AG04449 (cell line): ENCODE results near the gene IGF1R.

ENCODE experiments used
- CTCF ChIA-PET: fragments of 350-600 bp; formaldehyde crosslinking; extraction: SDS; loops from one replicate; lab custom pipeline; 2021; ENCODE audit warnings: antibody characterized with exemption; lab: Yijun Ruan, JAX
- POLR2A ChIA-PET: fragments of 400-600, 350-600 bp; formaldehyde crosslinking; extraction: SDS; loops from one replicate; lab custom pipeline; 2020; ENCODE audit warnings: antibody characterized with exemption, inconsistent platforms; lab: Yijun Ruan, JAX
- DNase-seq: peaks from one replicate; pipeline ENCODE4 v3.0.0-alpha.2; 2010; ENCODE audit warnings: low read depth, low spot score
- H3K4me3 ChIP-seq: 2 replicates; pipeline ENCODE4 v1.5.1; 2011; ENCODE audit warnings: low read depth, mild to moderate bottlenecking, control low read depth, low read length
- TF ChIP-seq, protein P1 (sequence below): IDR thresholded peaks from one replicate; pipeline ENCODE4 v1.5.1; 2011; ENCODE audit warnings: mild to moderate bottlenecking, moderate library complexity, low read length, control low read depth, inconsistent platforms; ENCODE audit not compliant: insufficient read depth; ENCODE audit errors: missing control alignments

IGF1R gene

DNA sequence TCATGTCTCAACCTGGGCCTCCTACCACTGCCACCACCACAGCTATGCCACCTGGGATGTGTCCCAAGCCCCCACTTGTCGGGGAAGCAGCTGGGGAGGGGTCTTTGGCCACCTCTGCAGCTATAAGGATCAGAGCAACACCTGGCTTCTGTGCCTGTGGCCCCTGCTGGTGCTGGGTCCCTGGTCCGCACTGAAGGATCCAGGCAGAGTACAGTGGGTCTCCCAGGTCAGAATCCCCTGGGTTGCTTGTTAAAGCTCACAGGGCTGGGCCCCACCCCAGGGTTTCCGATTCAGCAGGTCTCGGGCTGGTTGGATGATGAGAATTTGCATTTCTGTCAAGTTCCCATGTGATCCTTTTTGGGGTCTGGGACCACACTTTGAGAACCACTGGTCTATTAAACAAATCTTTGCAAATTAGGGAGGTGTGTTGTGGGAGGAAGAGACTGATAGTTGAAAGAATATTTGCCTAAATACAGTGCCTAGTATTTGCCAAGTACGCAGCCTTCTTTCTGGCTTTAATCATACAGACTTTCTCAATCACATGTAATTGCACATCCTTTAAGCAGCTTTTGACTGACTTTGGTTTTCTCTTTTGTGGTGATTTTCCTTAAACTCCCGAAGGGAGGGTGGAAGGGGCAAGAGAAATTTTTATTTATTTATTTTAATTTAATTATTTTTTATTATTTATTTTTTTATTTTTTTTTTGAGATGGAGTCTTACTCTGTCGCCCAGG, 127.3 kb downstream of the IGF1R start:
- TF ChIP-seq, protein P1, sequence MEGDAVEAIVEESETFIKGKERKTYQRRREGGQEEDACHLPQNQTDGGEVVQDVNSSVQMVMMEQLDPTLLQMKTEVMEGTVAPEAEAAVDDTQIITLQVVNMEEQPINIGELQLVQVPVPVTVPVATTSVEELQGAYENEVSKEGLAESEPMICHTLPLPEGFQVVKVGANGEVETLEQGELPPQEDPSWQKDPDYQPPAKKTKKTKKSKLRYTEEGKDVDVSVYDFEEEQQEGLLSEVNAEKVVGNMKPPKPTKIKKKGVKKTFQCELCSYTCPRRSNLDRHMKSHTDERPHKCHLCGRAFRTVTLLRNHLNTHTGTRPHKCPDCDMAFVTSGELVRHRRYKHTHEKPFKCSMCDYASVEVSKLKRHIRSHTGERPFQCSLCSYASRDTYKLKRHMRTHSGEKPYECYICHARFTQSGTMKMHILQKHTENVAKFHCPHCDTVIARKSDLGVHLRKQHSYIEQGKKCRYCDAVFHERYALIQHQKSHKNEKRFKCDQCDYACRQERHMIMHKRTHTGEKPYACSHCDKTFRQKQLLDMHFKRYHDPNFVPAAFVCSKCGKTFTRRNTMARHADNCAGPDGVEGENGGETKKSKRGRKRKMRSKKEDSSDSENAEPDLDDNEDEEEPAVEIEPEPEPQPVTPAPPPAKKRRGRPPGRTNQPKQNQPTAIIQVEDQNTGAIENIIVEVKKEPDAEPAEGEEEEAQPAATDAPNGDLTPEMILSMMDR: no peak
- no peak overlapping the region for H3K4me3 ChIP-seq
- DNase-seq: no peak
- ChIA-PET CTCF (interaction anchor here (1.0 to 6.6 kb wide), 3 partner anchors 8 to 41 kb away, joined by 3 to 99 read pairs (median 3); no protein-coding TSS in a partner anchor), POLR2A (no interaction called here)

DNA sequence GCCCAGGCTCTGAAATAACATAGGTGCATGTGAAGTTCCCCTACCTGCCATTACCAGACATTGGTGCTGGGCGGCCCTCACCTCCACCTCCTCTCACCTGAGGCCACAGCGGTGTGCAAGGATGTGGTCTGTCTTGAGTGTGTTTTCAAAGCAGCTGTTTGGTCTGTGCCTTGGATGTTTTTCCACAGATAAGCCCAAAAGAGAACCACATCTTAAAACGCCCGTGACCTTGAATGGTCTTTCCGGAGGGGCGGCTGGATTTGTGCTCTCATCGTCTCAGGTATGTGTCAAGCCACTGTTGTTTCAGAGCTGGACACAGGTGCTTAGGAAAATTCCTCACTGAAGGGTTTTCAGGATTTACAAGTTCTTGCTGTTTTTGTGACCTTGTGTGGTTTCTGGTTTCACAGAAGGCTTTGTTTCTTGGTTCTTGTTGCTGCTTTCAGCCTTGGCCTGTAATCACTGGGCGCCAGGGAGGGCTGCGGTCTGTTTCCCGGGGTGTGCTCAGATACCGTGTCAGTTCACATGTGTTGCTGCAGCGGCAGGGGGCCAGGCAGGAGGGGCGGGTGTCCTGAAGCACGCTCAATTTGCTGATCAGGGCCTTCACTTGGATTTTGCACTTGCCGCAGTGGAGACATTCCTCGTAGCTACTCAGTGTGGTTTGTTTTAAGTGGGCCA, 128.4 kb downstream of the IGF1R start:
- no peak for DNase-seq

DNA sequence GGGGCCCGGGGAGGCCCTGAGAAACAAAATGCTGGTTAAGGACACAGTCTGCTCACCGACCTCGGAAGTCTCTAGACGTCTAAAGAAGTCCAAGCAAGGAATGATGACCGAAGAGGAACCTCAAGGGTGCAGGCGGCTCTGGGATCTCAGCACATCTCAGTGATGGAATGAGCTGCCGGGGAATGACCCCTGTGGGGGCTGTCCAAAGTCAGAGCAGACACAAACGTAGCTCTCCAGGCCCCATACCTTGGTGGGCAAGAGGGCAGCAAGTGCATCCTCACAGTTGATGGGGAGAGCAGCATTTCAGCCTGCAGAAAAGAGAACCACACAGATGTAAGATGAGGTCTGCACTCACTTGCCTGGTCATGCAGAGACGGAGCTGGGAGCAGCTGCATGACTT, 129.1 kb downstream of the IGF1R start:
- ChIA-PET CTCF (interaction anchor here (0.9 to 6.6 kb wide), 15 partner anchors 11 to 299 kb away, joined by 3 to 99 read pairs (median 5); no protein-coding TSS in a partner anchor), POLR2A (no interaction called here)
- no peak overlapping the region for H3K4me3 ChIP-seq
- TF ChIP-seq, protein P1: no peak
- no peak for DNase-seq

More for the DNA sequence above, 128.4 kb downstream of the IGF1R start:
- TF ChIP-seq, protein P1: no peak
- POLR2A ChIA-PET: no interaction called here
- no peak overlapping the region for H3K4me3 ChIP-seq
- CTCF ChIA-PET: interaction anchor here (0.9 to 6.6 kb wide), 5 partner anchors 12 to 300 kb away, joined by 3 to 99 read pairs (median 5); no protein-coding TSS in a partner anchor

DNA sequence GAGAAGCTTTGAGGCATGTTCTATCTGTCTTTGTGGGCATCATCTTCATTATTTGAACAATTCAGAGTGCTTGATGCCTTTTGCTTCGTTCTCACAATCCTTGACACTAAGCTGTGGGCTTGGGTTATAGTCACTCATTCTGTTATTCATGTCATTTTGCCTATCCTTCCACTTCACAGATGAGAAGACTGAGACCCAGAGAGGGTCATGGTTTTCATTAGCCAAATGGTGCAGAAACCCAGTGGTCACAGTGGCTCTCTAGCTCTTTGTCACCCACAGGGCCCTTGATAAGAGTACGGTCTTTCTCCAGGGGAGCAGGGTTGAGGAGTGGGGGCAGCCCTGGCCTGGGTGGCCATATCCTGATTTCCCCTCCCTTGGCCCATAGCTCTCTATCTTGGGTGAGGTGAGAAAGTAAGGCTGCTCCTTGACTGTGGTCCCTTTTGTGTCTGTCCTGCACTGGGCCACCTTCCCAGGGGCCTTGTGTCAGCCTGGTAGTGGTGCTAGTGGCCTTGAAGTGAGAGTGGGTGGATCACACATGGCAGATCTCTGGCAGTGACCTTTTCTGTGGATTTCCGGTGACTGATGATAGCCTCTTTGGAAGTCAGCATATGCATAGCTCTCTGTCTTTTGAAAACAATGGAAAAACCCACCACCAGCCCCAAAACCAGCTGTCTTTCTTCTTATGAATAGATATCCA, 130.1 kb downstream of the IGF1R start:
- TF ChIP-seq, protein P1: no peak
- no peak overlapping the region for H3K4me3 ChIP-seq
- no peak for DNase-seq
- POLR2A ChIA-PET: no interaction called here
- CTCF ChIA-PET: interaction anchor here (0.6 to 6.6 kb wide), 43 partner anchors 8 to 298 kb away, joined by 3 to 99 read pairs (median 6); no protein-coding TSS in a partner anchor

DNA sequence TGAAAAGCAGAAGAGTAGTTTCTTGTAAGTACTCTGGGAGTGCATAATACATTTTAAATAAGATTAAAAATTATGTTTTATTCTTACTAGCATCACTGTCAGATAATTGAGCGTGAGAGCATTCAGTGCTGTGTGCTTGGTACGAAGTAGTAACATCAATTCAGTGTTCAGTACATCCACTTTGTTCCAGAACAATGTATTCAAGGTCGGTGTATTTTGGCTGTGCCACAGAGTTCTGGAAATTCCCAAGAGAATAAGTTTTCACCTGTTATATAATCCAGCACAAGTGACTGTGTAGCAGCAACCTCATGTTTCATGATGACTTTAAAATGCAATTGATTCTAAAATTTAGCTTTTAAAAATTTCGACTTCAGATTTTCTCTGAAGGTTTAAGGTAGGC, 130.6 kb downstream of the IGF1R start:
- TF ChIP-seq, protein P1: no peak
- CTCF ChIA-PET: interaction anchor here (0.6 to 6.6 kb wide), 51 partner anchors 8 to 298 kb away, joined by 3 to 99 read pairs (median 5); no protein-coding TSS in a partner anchor
- no peak for DNase-seq
- POLR2A ChIA-PET: no interaction called here
- H3K4me3 ChIP-seq: no peak overlapping the region
